ENCODE results near the gene DMD. TPM values are rescaled to one million over a fixed set of nuclear protein-coding genes. Genes with fewer than 3 reads are reported as not detected.

DMD gene
- total RNA-seq, 1 experiment from 2014 or later: 47.2 TPM

- Mint-ChIP-seq H3K36me3 (ENCODE audit: insufficient read depth, unreplicated experiment) (no peaks in the 10 kb centered on the region), H3K4me3 (ENCODE audit: unreplicated experiment) (no peak overlapping the region), H3K27ac (ENCODE audit: unreplicated experiment) (no peak overlapping the region), H3K4me1 (ENCODE audit: low read depth, unreplicated experiment) (no peaks in the 10 kb centered on the region), H3K9me3 (ENCODE audit: unreplicated experiment) (no peaks in the 10 kb centered on the region), H3K27me3 (ENCODE audit: insufficient read depth, unreplicated experiment) (no peaks in the 10 kb centered on the region)
- POLR2A ChIA-PET: no interaction called here
- intact Hi-C loops (cut with micrococcal nuclease; ENCODE audit: unreplicated experiment): no loop called here
- no peaks in the 10 kb centered on the region for H3K4me1 ChIP-seq
- H3K36me3 ChIP-seq (ENCODE audit: control insufficient read depth, insufficient read depth, low read length): no peaks in the 10 kb centered on the region
- CTCF ChIA-PET: no interaction called here
- H3K9me3 ChIP-seq: no peaks in the 10 kb centered on the region
- no peaks in the 10 kb centered on the region for H3K27me3 ChIP-seq (replicated peaks; ENCODE audit: control insufficient read depth, insufficient read depth, low read length)
- no peak for DNase-seq
- no TSS peak for BruUV-seq (replicated peaks)
- TF ChIP-seq CTCF (IDR thresholded peaks at IDR 0.05; ENCODE audit: insufficient read depth in 1 of 2, low read depth in 1 of 2, low read length in 1 of 2, severe bottlenecking in 1 of 2, unreplicated experiment in 1 of 2): no peak
- no peak overlapping the region for H3K4me3 ChIP-seq (ENCODE audit: low read depth, low read length)
Measured at GRCh38 chrX:31929366-31929765, 1282.0 kb downstream of the DMD start.

- CTCF ChIA-PET: no interaction called here
- Histone ChIP-seq H3K36me3 (ENCODE audit: control insufficient read depth, insufficient read depth, low read length) (no peaks in the 10 kb centered on the region), H3K4me3 (ENCODE audit: low read depth, low read length) (no peak overlapping the region), H3K4me1 (no peaks in the 10 kb centered on the region), H3K27me3 (replicated peaks; ENCODE audit: control insufficient read depth, insufficient read depth, low read length) (no peaks in the 10 kb centered on the region), H3K9me3 (no peaks in the 10 kb centered on the region)
- no peaks in the 10 kb centered on the region for H3K27me3 Mint-ChIP-seq (ENCODE audit: insufficient read depth, unreplicated experiment)
- POLR2A ChIA-PET: no interaction called here
- H3K9me3 Mint-ChIP-seq (ENCODE audit: unreplicated experiment): no peaks in the 10 kb centered on the region
- no peak overlapping the region for H3K4me3 Mint-ChIP-seq (ENCODE audit: unreplicated experiment)
- TF ChIP-seq CTCF (IDR thresholded peaks at IDR 0.05; ENCODE audit: insufficient read depth in 1 of 2, low read depth in 1 of 2, low read length in 1 of 2, severe bottlenecking in 1 of 2, unreplicated experiment in 1 of 2): no peak
- DNase-seq: no peak
- no peak overlapping the region for H3K27ac Mint-ChIP-seq (ENCODE audit: unreplicated experiment)
- intact Hi-C loops (cut with micrococcal nuclease; ENCODE audit: unreplicated experiment): no loop called here
- BruUV-seq (replicated peaks): no TSS peak
- H3K36me3 Mint-ChIP-seq (ENCODE audit: insufficient read depth, unreplicated experiment): no peaks in the 10 kb centered on the region
- no peaks in the 10 kb centered on the region for H3K4me1 Mint-ChIP-seq (ENCODE audit: low read depth, unreplicated experiment)
Measured at GRCh38 chrX:31921236-31921635, 1290.1 kb downstream of the DMD start.

- Histone ChIP-seq H3K4me3 (ENCODE audit: low read depth, low read length) (no peak overlapping the region), H3K9me3 (no peaks in the 10 kb centered on the region), H3K4me1 (no peaks in the 10 kb centered on the region), H3K36me3 (ENCODE audit: control insufficient read depth, insufficient read depth, low read length) (no peaks in the 10 kb centered on the region), H3K27me3 (replicated peaks; ENCODE audit: control insufficient read depth, insufficient read depth, low read length) (no peaks in the 10 kb centered on the region)
- ChIA-PET CTCF (no interaction called here), POLR2A (no interaction called here)
- no peaks in the 10 kb centered on the region for H3K9me3 Mint-ChIP-seq (ENCODE audit: unreplicated experiment)
- no peaks in the 10 kb centered on the region for H3K4me1 Mint-ChIP-seq (ENCODE audit: low read depth, unreplicated experiment)
- no peak overlapping the region for H3K27ac Mint-ChIP-seq (ENCODE audit: unreplicated experiment)
- no TSS peak for BruUV-seq (replicated peaks)
- H3K27me3 Mint-ChIP-seq (ENCODE audit: insufficient read depth, unreplicated experiment): no peaks in the 10 kb centered on the region
- no peak for DNase-seq
- intact Hi-C loops (cut with micrococcal nuclease; ENCODE audit: unreplicated experiment): no loop called here
- no peak for TF ChIP-seq CTCF (IDR thresholded peaks at IDR 0.05; ENCODE audit: insufficient read depth in 1 of 2, low read depth in 1 of 2, low read length in 1 of 2, severe bottlenecking in 1 of 2, unreplicated experiment in 1 of 2)
- H3K4me3 Mint-ChIP-seq (ENCODE audit: unreplicated experiment): no peak overlapping the region
- no peaks in the 10 kb centered on the region for H3K36me3 Mint-ChIP-seq (ENCODE audit: insufficient read depth, unreplicated experiment)
Measured at GRCh38 chrX:31909850-31910572, 1301.3 kb downstream of the DMD start.

Measured in Caco-2 (cell line).